HG02763 (cell line): ENCODE data around the gene ZNF19.
"Not testable (repeated sequence)": the region's sequence is repeated elsewhere in the genome, so short reads cannot be mapped to it uniquely, and the experiment has no call there.

Source experiments
- ATAC-seq: cut with Tn5 transposase; IDR thresholded peaks from one replicate; pipeline ENCODE4 v1.9.1; 2021; ENCODE audit warnings: mild to moderate bottlenecking, moderate library complexity; ENCODE audit not compliant: unreplicated experiment

The ZNF19 gene

GRCh38 chr16:71489122-71489521 is at the start of gene ZNF19:
Gene ZNF19 (minus strand): TSS chr16:71489324. CDS start chr16:71482114, 7,210 bp downstream.
- no peak for ATAC-seq

GRCh38 chr16:71537643-71538042 is 48.5 kb upstream of the ZNF19 start:
- no peak for ATAC-seq

GRCh38 chr16:71536752-71537499 is 47.8 kb upstream of the ZNF19 start:
- ATAC-seq: no peak

- no peak for ATAC-seq
Measured at GRCh38 chr16:71532366-71532765, 43.2 kb upstream of the ZNF19 start.

DNA sequence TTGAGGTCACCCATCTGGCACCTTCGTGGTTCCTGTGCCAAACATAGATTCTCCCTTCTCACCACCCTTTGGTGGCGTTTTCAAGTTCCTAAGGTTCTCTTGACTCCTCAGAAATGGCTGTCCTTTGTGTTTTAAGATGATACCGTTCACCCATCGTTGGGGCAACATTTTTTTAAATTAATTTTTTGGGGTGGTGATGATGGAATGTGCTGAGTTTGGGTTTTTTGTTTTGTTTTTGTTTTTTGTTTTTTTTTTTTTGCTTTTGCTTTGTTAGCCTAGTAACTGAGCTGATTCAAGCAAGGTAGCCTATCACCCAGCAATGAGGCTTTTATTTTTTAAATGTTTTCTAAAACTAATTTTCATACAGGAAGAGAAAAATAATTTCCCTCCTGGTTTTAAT is 39.7 kb upstream of the ZNF19 start:
- ATAC-seq: no peak

- ATAC-seq: no peak
Measured at GRCh38 chr16:71528257-71528656, 39.1 kb upstream of the ZNF19 start.

GRCh38 chr16:71526111-71526631 is 37.0 kb upstream of the ZNF19 start, which contains the start of gene CHST4:
Gene CHST4 (plus strand): TSS chr16:71526426. CDS start chr16:71536678, 10,252 bp downstream.
- ATAC-seq: no peak

- no peak for ATAC-seq
Measured at GRCh38 chr16:71524566-71525553, 35.7 kb upstream of the ZNF19 start.

GRCh38 chr16:71520550-71520949 is 31.4 kb upstream of the ZNF19 start:
- no peak for ATAC-seq

GRCh38 chr16:71515026-71515425 is 25.9 kb upstream of the ZNF19 start:
- no peak for ATAC-seq

GRCh38 chr16:71514476-71514875 is 25.4 kb upstream of the ZNF19 start:
- ATAC-seq: no peak

- no peak for ATAC-seq
Measured at GRCh38 chr16:71513302-71513701, 24.2 kb upstream of the ZNF19 start.

DNA sequence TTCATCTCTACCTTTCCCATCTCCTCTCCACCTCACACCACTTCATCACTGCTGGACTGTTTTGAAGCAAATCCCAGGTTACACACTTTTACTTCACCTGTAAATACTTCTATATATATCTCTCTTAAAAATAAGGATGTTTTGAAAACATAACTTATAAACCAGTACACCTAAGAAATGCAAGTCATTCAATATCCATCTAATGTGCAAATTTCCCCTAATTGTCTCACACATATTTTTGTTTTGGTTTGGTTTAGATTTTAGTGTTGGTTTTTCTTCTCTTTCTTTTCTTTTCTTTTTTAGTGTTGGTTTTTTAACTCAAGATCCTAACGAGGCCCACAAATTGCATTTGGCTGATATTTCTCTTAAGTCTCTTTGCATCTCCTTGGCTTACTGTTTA is 17.9 kb upstream of the ZNF19 start:
- ATAC-seq: no peak

DNA sequence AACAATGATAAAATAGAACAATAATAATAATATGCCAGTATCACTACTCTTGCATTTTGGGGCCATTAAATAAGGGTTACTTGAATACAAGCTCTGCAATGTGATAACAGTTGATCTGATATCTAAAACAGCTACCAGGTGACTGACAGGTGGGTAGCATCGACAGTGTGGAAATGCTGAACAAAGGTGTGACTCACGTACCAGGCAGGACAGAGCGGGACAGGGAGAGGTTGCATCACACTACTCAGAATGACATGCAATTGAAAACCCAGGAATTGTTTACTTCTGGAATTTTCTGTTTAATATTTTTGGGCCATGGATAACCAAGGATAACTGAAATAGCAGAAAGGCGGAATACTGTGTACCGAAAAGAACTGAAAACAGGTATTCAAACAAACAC is 15.8 kb upstream of the ZNF19 start:
- ATAC-seq: no peak

DNA sequence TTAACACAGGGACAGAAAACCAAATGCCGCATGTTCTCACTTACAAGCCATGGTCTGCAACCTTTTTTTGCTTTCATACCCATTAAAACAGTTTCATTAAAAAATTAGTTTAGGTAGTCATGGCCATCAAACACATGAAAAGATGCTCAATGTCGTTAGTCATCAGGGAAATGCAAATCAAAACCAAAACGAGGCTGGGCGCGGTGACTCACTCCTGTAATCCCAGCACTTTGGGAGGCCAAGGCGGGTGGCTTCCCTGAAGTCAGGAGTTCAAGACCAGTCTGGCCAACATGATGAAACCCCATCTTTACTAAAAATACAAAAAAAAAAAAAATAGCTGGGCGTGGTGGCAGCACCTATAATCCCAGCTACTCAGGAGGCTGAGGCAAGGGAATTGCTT is 14.9 kb upstream of the ZNF19 start:
- not testable (repeated sequence) for ATAC-seq

DNA sequence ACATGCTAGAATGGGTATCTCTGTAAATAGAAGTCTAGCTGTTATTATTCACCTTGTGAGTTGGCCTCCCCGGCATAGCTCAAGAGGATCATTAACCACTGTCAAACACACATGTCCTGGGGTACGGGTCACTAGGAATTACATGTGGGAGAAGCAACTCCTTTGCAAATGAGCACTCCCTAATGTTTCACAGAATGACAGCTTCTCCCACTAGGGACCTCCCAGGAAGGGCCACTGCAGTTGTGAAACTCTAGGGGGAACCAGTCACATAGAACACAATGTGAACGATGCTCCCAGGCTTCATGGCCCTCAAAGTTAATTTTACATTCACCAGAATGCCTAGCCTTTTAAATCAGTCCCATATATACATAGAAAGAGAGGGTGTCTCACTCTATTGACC is 12.4 kb upstream of the ZNF19 start:
- ATAC-seq: no peak

DNA sequence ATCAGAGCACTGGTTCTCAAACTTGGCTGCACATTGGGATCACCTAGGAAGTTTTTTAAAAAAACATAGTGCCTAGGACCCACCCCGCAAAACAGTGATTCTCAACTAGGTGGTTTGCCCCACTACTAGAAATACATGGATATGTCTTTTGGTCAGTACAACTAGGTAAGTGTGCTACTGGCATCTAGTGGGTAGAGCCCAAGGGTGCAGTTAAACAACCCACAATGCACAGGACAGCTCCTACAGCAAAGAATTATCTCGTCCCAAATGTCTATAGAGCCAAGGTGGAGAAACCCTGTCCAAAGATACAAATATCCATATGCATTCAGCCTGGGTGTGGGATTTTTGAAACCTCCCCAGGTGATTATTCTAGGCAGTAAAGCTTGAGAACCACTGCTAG is 11.8 kb upstream of the ZNF19 start:
- no peak for ATAC-seq

DNA sequence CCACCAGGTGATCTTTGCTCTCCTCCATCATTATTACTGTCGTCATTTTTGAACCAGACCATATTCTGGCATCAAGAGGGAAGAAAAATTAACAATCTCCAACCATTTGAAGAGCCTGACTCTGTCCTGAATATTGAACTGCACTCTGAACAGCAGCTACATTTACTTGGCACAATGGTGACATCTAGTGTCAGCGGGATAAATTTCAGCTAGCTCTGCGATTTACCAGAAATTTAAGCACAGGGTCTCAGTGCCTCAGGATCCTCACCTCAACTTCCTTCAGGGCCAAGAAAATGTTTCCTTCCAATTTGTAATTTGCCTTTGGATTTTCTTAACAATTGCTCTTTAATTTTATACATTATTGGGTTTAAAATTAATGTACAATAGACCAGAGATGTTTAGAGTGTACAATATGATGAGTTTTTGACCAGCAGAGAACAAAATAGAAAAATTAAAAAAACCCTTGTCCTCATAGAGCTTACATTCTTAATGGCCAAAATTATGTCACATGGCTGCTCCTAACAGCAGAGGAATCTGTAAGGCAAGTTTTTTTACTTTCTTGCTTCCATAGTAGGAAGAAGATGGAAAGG is 10.7 kb upstream of the ZNF19 start:
- no peak for ATAC-seq

DNA sequence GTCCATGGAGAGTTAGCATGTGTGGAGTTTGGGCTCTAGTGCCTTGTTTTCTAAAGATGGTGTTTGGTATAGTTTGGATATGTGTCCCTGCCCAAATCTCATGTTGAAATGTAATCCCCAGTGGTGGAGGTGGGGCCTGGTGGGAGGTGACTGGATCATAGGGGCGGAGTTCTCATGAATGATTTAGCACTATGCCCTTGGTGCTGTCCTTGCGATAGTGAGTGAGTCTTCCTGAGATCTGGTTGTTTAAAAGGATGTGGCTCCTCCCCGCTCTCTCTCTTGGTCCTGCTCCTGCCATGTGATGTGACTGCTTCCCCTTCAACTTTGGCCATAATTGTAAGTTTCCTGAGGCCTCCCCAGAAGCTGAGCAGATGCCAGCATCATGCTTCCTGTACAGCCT is 8.9 kb upstream of the ZNF19 start:
- no peak for ATAC-seq

GRCh38 chr16:71493213-71493612 is 4.1 kb upstream of the ZNF19 start:
- no peak for ATAC-seq

GRCh38 chr16:71492786-71493185 is 3.7 kb upstream of the ZNF19 start:
- no peak for ATAC-seq
